Fibroblast of lung (primary cell): ENCODE data around the gene SLC17A2. TPM values are rescaled to one million over a fixed set of nuclear protein-coding genes. Genes with fewer than 3 reads are reported as not detected.

Experiments
- DNase-seq, 2 donors: peaks; one replicate each; pipeline versions ENCODE4 v3.0.0 to v3.0.0-alpha.2; 2010; ENCODE audit warnings: low read depth in 2 of 2
- H2AFZ ChIP-seq: 2 replicates; pipeline ENCODE4 v1.5.1; 2012; ENCODE audit warnings: low read length, control low read depth, inconsistent platforms
- H3K27ac ChIP-seq: 2 replicates; pipeline ENCODE4 v1.5.1; 2011; ENCODE audit warnings: low read length, control low read depth; ENCODE audit not compliant: insufficient read depth
- H3K27me3 ChIP-seq: 2 replicates; pipeline ENCODE4 v1.5.1; 2011; ENCODE audit warnings: mild to moderate bottlenecking, low read length; ENCODE audit not compliant: control insufficient read depth, insufficient read depth
- H3K36me3 ChIP-seq: 2 replicates; pipeline ENCODE4 v1.5.1; 2011; ENCODE audit warnings: low read length; ENCODE audit not compliant: control insufficient read depth, insufficient read depth
- H3K4me1 ChIP-seq: 2 replicates; pipeline ENCODE4 v1.5.1; 2011; ENCODE audit warnings: low read length; ENCODE audit not compliant: control insufficient read depth, insufficient read depth; ENCODE audit errors: extremely low read depth
- H3K4me2 ChIP-seq: 2 replicates; pipeline ENCODE4 v1.5.1; 2011; ENCODE audit warnings: low read length, control low read depth; ENCODE audit not compliant: insufficient read depth; ENCODE audit errors: extremely low read depth
- H3K4me3 ChIP-seq, 4 experiments: fragments of 200-600 bp in 1 of 4; sonication (generic) in 1 of 4; replicated peaks in 1 of 4; 2 replicates each; pipeline ENCODE4 v1.5.1; 2011 to 2016; ENCODE audit warnings: low read length in 4 of 4, low read depth in 3 of 4, mild to moderate bottlenecking in 3 of 4, control low read depth in 2 of 4, inconsistent platforms in 1 of 4, mixed read lengths in 1 of 4; ENCODE audit not compliant: insufficient read depth in 1 of 4; ENCODE audit errors: control extremely low read depth in 1 of 4
- H3K79me2 ChIP-seq: 2 replicates; pipeline ENCODE4 v1.5.1; 2012; ENCODE audit warnings: mild to moderate bottlenecking, low read length, inconsistent platforms; ENCODE audit not compliant: control insufficient read depth, insufficient read depth
- H3K9ac ChIP-seq: 2 replicates; pipeline ENCODE4 v1.5.1; 2011; ENCODE audit warnings: mild to moderate bottlenecking, low read length, control low read depth; ENCODE audit not compliant: insufficient read depth
- H3K9me3 ChIP-seq: 2 replicates; pipeline ENCODE4 v1.5.1; 2012; ENCODE audit warnings: low read depth, low read length; ENCODE audit not compliant: control insufficient read depth, insufficient read depth
- H4K20me1 ChIP-seq: 2 replicates; pipeline ENCODE4 v1.5.1; 2011; ENCODE audit warnings: low read length; ENCODE audit not compliant: control insufficient read depth, insufficient read depth; ENCODE audit errors: extremely low read depth
- EZH2 ChIP-seq: IDR thresholded peaks from 2 replicates; pipeline ENCODE4 v1.5.1; 2012; ENCODE audit warnings: low read length, control low read depth, mild to moderate bottlenecking; ENCODE audit errors: missing control alignments
- polyA plus RNA-seq, 2 donors: library from polyadenylated mRNA; depleted of rRNA in 1 of 2; stranded (reverse) in 1 of 2; unstranded in 1 of 2; fragments of >200 nt; gene quantifications; 2 replicates each; pipeline ENCODE4 v1.2.1, GENCODE V29; 2011 to 2012; ENCODE audit warnings: missing spikeins in 1 of 2
- total RNA-seq: library from RNA; depleted of rRNA; stranded (reverse); fragments of >200 nt; gene quantifications from 2 replicates; pipeline ENCODE4 v1.2.1, GENCODE V29; 2014
- TF ChIP-seq, protein P1 (sequence below), 2 donors: IDR thresholded peaks in 1 of 2; conservative IDR thresholded peaks in 1 of 2; 1 replicate in 1 of 2; 2 replicates in 1 of 2; pipeline ENCODE4 v1.5.1; 2011 to 2012; ENCODE audit warnings: low read length in 2 of 2, control low read depth in 1 of 2, inconsistent platforms in 1 of 2, low read depth in 1 of 2, mild to moderate bottlenecking in 1 of 2

SLC17A2 gene
- total and polyA plus RNA-seq, 2 donors (not counting 1 experiment from before 2014, with no cell fraction given): not detected

GRCh38 chr6:25886066-25886465 lies 44.4 kb downstream of the SLC17A2 start:
- Histone ChIP-seq H4K20me1 (no peaks in the 10 kb centered on the region), H3K4me2 (no peak overlapping the region), H3K36me3 (no peaks in the 10 kb centered on the region), H3K79me2 (no peaks in the 10 kb centered on the region), H2AFZ (no peak overlapping the region), H3K4me1 (no peaks in the 10 kb centered on the region), H3K27me3 (no peaks in the 10 kb centered on the region), H3K4me3 (no peak overlapping the region), H3K9ac (no peak overlapping the region), H3K9me3 (no peaks in the 10 kb centered on the region), H3K27ac (no peak overlapping the region)
- DNase-seq: no peak
- TF ChIP-seq, protein P1, sequence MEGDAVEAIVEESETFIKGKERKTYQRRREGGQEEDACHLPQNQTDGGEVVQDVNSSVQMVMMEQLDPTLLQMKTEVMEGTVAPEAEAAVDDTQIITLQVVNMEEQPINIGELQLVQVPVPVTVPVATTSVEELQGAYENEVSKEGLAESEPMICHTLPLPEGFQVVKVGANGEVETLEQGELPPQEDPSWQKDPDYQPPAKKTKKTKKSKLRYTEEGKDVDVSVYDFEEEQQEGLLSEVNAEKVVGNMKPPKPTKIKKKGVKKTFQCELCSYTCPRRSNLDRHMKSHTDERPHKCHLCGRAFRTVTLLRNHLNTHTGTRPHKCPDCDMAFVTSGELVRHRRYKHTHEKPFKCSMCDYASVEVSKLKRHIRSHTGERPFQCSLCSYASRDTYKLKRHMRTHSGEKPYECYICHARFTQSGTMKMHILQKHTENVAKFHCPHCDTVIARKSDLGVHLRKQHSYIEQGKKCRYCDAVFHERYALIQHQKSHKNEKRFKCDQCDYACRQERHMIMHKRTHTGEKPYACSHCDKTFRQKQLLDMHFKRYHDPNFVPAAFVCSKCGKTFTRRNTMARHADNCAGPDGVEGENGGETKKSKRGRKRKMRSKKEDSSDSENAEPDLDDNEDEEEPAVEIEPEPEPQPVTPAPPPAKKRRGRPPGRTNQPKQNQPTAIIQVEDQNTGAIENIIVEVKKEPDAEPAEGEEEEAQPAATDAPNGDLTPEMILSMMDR (conservative IDR thresholded peaks at IDR 0.05 in 1 of 2, IDR thresholded peaks at IDR 0.05 in 1 of 2; ENCODE audit: low read depth in 1 of 2, low read length in 2 of 2): no peak
- no peak for TF ChIP-seq EZH2

DNA sequence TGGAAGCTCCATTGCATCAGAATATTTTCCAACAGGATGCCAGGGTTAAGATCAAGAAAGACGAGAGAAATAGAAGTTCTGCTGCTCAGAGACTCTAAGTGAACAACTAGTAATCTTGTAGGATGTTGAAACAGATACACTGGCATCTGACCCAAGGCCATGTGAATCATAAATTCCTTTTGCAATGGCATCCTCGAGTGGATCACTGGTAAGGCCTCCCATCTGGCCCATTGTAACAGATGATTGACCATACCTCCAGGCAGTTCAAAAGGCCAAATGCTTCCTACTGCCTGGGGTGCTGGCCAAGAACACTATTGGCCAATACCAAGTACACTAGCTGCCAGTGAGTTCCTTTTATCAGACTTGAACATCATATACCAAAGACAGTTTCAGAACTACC lies 46.5 kb downstream of the SLC17A2 start:
- no peak for TF ChIP-seq EZH2
- TF ChIP-seq, protein P1 (conservative IDR thresholded peaks at IDR 0.05 in 1 of 2, IDR thresholded peaks at IDR 0.05 in 1 of 2; ENCODE audit: low read depth in 1 of 2, low read length in 2 of 2): no peak
- Histone ChIP-seq H3K79me2 (no peaks in the 10 kb centered on the region), H3K4me2 (no peak overlapping the region), H3K9me3 (no peaks in the 10 kb centered on the region), H3K4me1 (no peaks in the 10 kb centered on the region), H3K36me3 (no peaks in the 10 kb centered on the region), H4K20me1 (no peaks in the 10 kb centered on the region), H3K4me3 (no peak overlapping the region), H2AFZ (no peak overlapping the region), H3K27ac (no peak overlapping the region), H3K9ac (no peak overlapping the region), H3K27me3 (no peaks in the 10 kb centered on the region)
- DNase-seq: peak; percentile 1 to 84

DNA sequence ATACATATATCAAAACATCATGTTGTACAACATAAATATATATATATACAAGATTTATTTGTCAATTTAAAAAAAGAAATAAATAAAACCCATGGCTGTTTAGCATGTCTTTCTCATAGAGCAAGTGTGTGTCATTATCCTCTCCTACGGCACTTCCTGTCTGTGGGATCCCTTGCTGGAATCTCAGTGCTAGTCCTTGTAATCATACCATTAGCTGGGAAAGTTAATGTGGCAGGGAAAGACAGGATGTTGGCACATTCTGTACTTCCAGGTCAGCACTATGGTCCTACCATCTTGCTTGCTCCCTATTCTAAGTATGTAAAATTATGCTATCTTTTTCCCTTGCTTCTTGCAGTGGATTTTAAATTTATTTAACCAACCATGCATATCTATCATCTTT lies 47.0 kb downstream of the SLC17A2 start:
- no peak overlapping the region for H3K4me3 ChIP-seq
- TF ChIP-seq, protein P1 (conservative IDR thresholded peaks at IDR 0.05 in 1 of 2, IDR thresholded peaks at IDR 0.05 in 1 of 2; ENCODE audit: low read depth in 1 of 2, low read length in 2 of 2): no peak
- no peak for TF ChIP-seq EZH2
- H3K9me3 ChIP-seq: no peaks in the 10 kb centered on the region
- H3K4me2 ChIP-seq: no peak overlapping the region
- no peaks in the 10 kb centered on the region for H3K79me2 ChIP-seq
- peak in 1 of 2 donors; percentile 9 for DNase-seq
- no peak overlapping the region for H3K27ac ChIP-seq
- H4K20me1 ChIP-seq: no peaks in the 10 kb centered on the region
- no peak overlapping the region for H2AFZ ChIP-seq
- H3K4me1 ChIP-seq: no peaks in the 10 kb centered on the region
- H3K36me3 ChIP-seq: no peaks in the 10 kb centered on the region
- no peak overlapping the region for H3K9ac ChIP-seq
- no peaks in the 10 kb centered on the region for H3K27me3 ChIP-seq
